ENCODE measurements around the gene CEP112. TPM values are rescaled to one million over a fixed set of nuclear protein-coding genes. Genes with fewer than 3 reads are reported as not detected.

The CEP112 gene
- total RNA-seq, 1 donor from 2014 or later, result 9.7 TPM

DNA sequence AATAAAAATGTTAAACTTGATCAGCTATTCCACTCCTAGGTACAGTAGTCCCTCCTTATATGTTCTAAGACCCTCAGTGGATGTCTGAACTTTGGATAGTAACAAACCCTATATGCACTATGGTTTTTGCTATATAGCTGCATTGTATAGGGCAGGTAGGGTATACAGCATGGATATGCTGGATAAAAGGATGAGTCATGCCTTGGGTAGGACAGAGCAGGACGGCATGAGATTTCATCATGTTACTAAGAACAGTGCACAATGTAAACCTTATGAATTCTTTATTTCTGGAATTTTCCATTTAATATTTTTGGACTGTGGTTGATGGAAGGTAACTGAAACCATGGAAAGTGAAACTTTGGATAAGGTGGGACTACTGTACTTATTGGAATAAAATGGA, 235.1 kb downstream of the CEP112 start:
- H3K4me3 Mint-ChIP-seq, result no peak overlapping the region
- H2AFZ ChIP-seq (replicated peaks), result no peak overlapping the region
- no peaks in the 10 kb centered on the region for H3K27me3 Mint-ChIP-seq (ENCODE audit: insufficient read depth, low read depth)
- peaks cover 54% of the 10 kb centered on the region for H3K36me3 Mint-ChIP-seq
- peaks cover 17% of the 10 kb centered on the region for H3K4me1 Mint-ChIP-seq
- H3K27ac Mint-ChIP-seq, result no peak overlapping the region
- no peaks in the 10 kb centered on the region for H4K20me1 ChIP-seq (ENCODE audit: low read depth)
- peaks cover 8% of the 10 kb centered on the region for H3K9me3 ChIP-seq (ENCODE audit: low read depth)
- TF ChIP-seq EZH2phosphoT487 (IDR thresholded peaks at IDR 0.05) (no peak), EZH2 (IDR thresholded peaks at IDR 0.05) (no peak)
- TF ChIP-seq, protein P1, sequence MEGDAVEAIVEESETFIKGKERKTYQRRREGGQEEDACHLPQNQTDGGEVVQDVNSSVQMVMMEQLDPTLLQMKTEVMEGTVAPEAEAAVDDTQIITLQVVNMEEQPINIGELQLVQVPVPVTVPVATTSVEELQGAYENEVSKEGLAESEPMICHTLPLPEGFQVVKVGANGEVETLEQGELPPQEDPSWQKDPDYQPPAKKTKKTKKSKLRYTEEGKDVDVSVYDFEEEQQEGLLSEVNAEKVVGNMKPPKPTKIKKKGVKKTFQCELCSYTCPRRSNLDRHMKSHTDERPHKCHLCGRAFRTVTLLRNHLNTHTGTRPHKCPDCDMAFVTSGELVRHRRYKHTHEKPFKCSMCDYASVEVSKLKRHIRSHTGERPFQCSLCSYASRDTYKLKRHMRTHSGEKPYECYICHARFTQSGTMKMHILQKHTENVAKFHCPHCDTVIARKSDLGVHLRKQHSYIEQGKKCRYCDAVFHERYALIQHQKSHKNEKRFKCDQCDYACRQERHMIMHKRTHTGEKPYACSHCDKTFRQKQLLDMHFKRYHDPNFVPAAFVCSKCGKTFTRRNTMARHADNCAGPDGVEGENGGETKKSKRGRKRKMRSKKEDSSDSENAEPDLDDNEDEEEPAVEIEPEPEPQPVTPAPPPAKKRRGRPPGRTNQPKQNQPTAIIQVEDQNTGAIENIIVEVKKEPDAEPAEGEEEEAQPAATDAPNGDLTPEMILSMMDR (IDR thresholded peaks at IDR 0.05), result no peak
- no peak overlapping the region for H3K27ac ChIP-seq
- H3K79me2 ChIP-seq (ENCODE audit: low read depth), result no peaks in the 10 kb centered on the region
- no peak overlapping the region for H3K9ac ChIP-seq
- no peak overlapping the region for H3K4me2 ChIP-seq
- peaks cover 40% of the 10 kb centered on the region for H3K9me3 Mint-ChIP-seq
- no peaks in the 10 kb centered on the region for H3K4me1 ChIP-seq
- H3F3A ChIP-seq (ENCODE audit: low read depth), result no peaks in the 10 kb centered on the region
- no peak for DNase-seq (ENCODE audit: low spot score)
- H3K4me3 ChIP-seq, result no peak overlapping the region
- H3K27me3 ChIP-seq, result no peaks in the 10 kb centered on the region
- H3K36me3 ChIP-seq, result no peaks in the 10 kb centered on the region

DNA sequence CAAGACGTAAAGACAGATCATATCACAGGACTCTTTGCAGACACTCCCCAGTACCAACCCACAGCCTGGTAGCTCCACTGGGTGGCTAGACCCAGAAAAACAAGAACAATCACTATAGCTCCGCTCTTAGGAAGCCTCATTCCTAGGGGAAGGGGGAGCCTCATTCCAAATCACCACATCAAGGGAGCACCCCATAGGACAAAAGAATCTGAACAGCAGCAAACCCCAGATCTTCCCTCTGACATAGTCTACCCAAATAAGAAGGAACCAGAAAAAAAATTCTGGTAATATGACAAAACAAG, 237.8 kb downstream of the CEP112 start:
- H3K9ac ChIP-seq, result no peak overlapping the region
- DNase-seq (ENCODE audit: low spot score), result no peak
- H3K36me3 Mint-ChIP-seq, result peaks cover 45% of the 10 kb centered on the region
- TF ChIP-seq EZH2 (IDR thresholded peaks at IDR 0.05) (no peak), EZH2phosphoT487 (IDR thresholded peaks at IDR 0.05) (no peak)
- TF ChIP-seq, protein P1 (IDR thresholded peaks at IDR 0.05), result no peak
- no peaks in the 10 kb centered on the region for H3K79me2 ChIP-seq (ENCODE audit: low read depth)
- H3K27me3 ChIP-seq, result no peaks in the 10 kb centered on the region
- H3K4me3 ChIP-seq, result no peak overlapping the region
- no peaks in the 10 kb centered on the region for H4K20me1 ChIP-seq (ENCODE audit: low read depth)
- peak overlapping the region; percentile 91 for H3K27ac Mint-ChIP-seq
- peaks cover 17% of the 10 kb centered on the region for H3K4me1 Mint-ChIP-seq
- H3K27me3 Mint-ChIP-seq (ENCODE audit: insufficient read depth, low read depth), result no peaks in the 10 kb centered on the region
- no peaks in the 10 kb centered on the region for H3K36me3 ChIP-seq
- H3K9me3 Mint-ChIP-seq, result peaks cover 43% of the 10 kb centered on the region
- peaks cover 8% of the 10 kb centered on the region for H3K9me3 ChIP-seq (ENCODE audit: low read depth)
- H2AFZ ChIP-seq (replicated peaks), result no peak overlapping the region
- H3K4me2 ChIP-seq, result no peak overlapping the region
- H3K4me3 Mint-ChIP-seq, result no peak overlapping the region
- H3F3A ChIP-seq (ENCODE audit: low read depth), result no peaks in the 10 kb centered on the region
- no peaks in the 10 kb centered on the region for H3K4me1 ChIP-seq
- no peak overlapping the region for H3K27ac ChIP-seq

DNA sequence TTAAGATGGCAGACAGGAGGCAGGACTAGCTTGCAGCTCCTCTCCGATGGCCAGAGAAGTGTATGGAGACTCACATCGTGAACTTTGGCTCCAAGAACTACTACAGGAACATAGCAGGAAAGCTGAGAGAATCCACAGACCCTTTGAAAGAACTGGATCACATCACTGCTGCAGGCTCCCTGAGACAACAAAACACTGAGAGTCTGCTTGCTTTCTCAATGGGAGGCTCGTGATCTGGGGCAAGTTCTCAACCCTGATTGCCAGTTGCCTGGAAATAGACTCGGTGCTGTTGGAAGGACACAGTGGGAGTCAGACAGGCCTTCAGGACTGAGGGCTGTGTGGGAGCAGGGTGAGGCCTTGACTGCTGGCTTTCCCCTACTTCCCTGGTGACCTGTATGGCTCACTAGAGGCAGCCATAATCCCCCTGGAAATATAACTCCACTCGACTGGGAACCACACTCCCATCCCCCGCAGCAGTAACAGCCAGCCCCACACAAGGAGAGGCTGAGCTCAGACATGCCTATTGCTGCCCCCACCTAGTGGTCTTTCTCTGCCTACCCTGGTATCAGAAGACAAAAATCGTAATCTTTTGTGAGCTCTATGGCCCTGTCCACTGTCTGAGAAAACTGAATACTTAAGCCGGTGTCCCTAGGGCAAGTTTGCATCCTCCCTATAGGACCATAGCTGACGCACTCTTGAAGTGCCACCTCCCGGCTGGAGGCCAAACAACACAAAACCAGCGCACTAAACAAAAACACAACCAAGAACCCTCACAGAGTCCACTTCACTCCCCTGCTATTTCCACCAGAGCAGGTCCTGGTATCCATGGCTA, 238.4 kb downstream of the CEP112 start:
- Histone ChIP-seq H3K4me1 (no peaks in the 10 kb centered on the region), H3F3A (ENCODE audit: low read depth) (no peaks in the 10 kb centered on the region), H3K9ac (no peak overlapping the region), H4K20me1 (ENCODE audit: low read depth) (no peaks in the 10 kb centered on the region), H3K27ac (no peak overlapping the region), H3K36me3 (no peaks in the 10 kb centered on the region), H2AFZ (replicated peaks) (no peak overlapping the region), H3K27me3 (no peaks in the 10 kb centered on the region), H3K9me3 (ENCODE audit: low read depth) (peaks cover 8% of the 10 kb centered on the region), H3K79me2 (ENCODE audit: low read depth) (no peaks in the 10 kb centered on the region), H3K4me3 (no peak overlapping the region), H3K4me2 (no peak overlapping the region)
- Mint-ChIP-seq H3K36me3 (peaks cover 46% of the 10 kb centered on the region), H3K4me3 (no peak overlapping the region), H3K4me1 (peaks cover 17% of the 10 kb centered on the region), H3K27ac (peak overlapping the region; percentile 91), H3K9me3 (peaks cover 43% of the 10 kb centered on the region), H3K27me3 (ENCODE audit: insufficient read depth, low read depth) (no peaks in the 10 kb centered on the region)
- TF ChIP-seq, protein P1 (IDR thresholded peaks at IDR 0.05), result no peak
- TF ChIP-seq EZH2phosphoT487 (IDR thresholded peaks at IDR 0.05) (no peak), EZH2 (IDR thresholded peaks at IDR 0.05) (no peak)
- peak; percentile 26 for DNase-seq (ENCODE audit: low spot score)

Measured in neural progenitor cell (in vitro differentiated cells).